ENCODE data around the gene CALD1.

GRCh38 chr7:134931487-134931886 lies 152.1 kb downstream of the CALD1 start:
- TF ChIP-seq REST (tag by site-specific recombination; IDR thresholded peaks at IDR 0.05) (no peak), ZNF23 (tag by site-specific recombination; IDR thresholded peaks at IDR 0.05; ENCODE audit: borderline replicate concordance) (no peak)

Data from HEK293 (cell line).